ENCODE measurements around the gene RASGRF1.
"Not testable (repeated sequence)": the region's sequence is repeated elsewhere in the genome, so short reads cannot be mapped to it uniquely, and the experiment has no call there.

Gene RASGRF1

GRCh38 chr15:79090487-79091203 is at the start of gene RASGRF1:
Gene RASGRF1 (minus strand): TSS chr15:79090780. CDS start chr15:79090498, 282 bp downstream.
- ATAC-seq, result no peak

GRCh38 chr15:79136434-79137046 is 46.0 kb upstream of the RASGRF1 start:
- ATAC-seq, result no peak

GRCh38 chr15:79133309-79133708 is 42.7 kb upstream of the RASGRF1 start:
- no peak for ATAC-seq

GRCh38 chr15:79132770-79133169 is 42.2 kb upstream of the RASGRF1 start:
- no peak for ATAC-seq

GRCh38 chr15:79132361-79132760 is 41.8 kb upstream of the RASGRF1 start:
- ATAC-seq, result no peak

GRCh38 chr15:79130535-79131130 is 40.1 kb upstream of the RASGRF1 start:
- ATAC-seq, result no peak

- ATAC-seq, result no peak
Observed at GRCh38 chr15:79129235-79129634, 38.7 kb upstream of the RASGRF1 start.

- no peak for ATAC-seq
Observed at GRCh38 chr15:79128556-79128955, 38.0 kb upstream of the RASGRF1 start.

- no peak for ATAC-seq
Observed at GRCh38 chr15:79124388-79124787, 33.8 kb upstream of the RASGRF1 start.

GRCh38 chr15:79122991-79123390 is 32.4 kb upstream of the RASGRF1 start:
- no peak for ATAC-seq

GRCh38 chr15:79122391-79122790 is 31.8 kb upstream of the RASGRF1 start:
- no peak for ATAC-seq

GRCh38 chr15:79121571-79121970 is 31.0 kb upstream of the RASGRF1 start:
- no peak for ATAC-seq

GRCh38 chr15:79117442-79118204 is 27.0 kb upstream of the RASGRF1 start:
- no peak for ATAC-seq

- no peak for ATAC-seq
Observed at GRCh38 chr15:79116771-79117170, 26.2 kb upstream of the RASGRF1 start.

GRCh38 chr15:79115986-79116665 is 25.5 kb upstream of the RASGRF1 start:
- ATAC-seq, result no peak

GRCh38 chr15:79113831-79114230 is 23.3 kb upstream of the RASGRF1 start:
- ATAC-seq, result no peak

- ATAC-seq, result not testable (repeated sequence)
Observed at GRCh38 chr15:79111404-79111803, 20.8 kb upstream of the RASGRF1 start.

- no peak for ATAC-seq
Observed at GRCh38 chr15:79105141-79105540, 14.6 kb upstream of the RASGRF1 start.

GRCh38 chr15:79102595-79102994 is 12.0 kb upstream of the RASGRF1 start:
- ATAC-seq, result no peak

- no peak for ATAC-seq
Observed at GRCh38 chr15:79101866-79102581, 11.4 kb upstream of the RASGRF1 start.

GRCh38 chr15:79099692-79100091 is 9.1 kb upstream of the RASGRF1 start:
- no peak for ATAC-seq

GRCh38 chr15:79094611-79095021 is 4.0 kb upstream of the RASGRF1 start:
- ATAC-seq, result no peak
